GM12801 (cell line): Measurements from ENCODE around the gene ERBIN.

Source experiments
- CTCF ChIP-seq: IDR thresholded peaks from one replicate; pipeline ENCODE4 v1.5.1; 2011; ENCODE audit warnings: control low read depth; ENCODE audit not compliant: insufficient read length; ENCODE audit errors: extremely low read depth

The ERBIN gene

GRCh38 chr5:66130493-66130892 is 204.1 kb downstream of the ERBIN start:
- TF ChIP-seq CTCF, result no peak
